HCT116 (cell line): ENCODE results near the gene CMIP. TPM values are rescaled to one million over a fixed set of nuclear protein-coding genes. Genes with fewer than 3 reads are reported as not detected.
A peak's percentile ranks its signal among the peaks of the same experiment; 100 is the strongest.
"Not testable (repeated sequence)": the region's sequence is repeated elsewhere in the genome, so short reads cannot be mapped to it uniquely, and the experiment has no call there.

ENCODE experiments used
- ATAC-seq: fragments of 200-7000 bp; cut with Tn5 transposase; 2 replicates; pipeline ENCODE4 v1.9.1; 2020; ENCODE audit warnings: mild to moderate bottlenecking, moderate library complexity
- BruUV-seq: library from RNA; stranded (reverse); fragments of 400-500 nt; replicated peaks from 2 replicates; lab custom pipeline; 2021; lab: Mats Ljungman, UMichigan
- CTCF ChIA-PET: fragments of 300-600 bp; sonication (Branson Sonifier 250); formaldehyde crosslinking; loops from one replicate; lab custom pipeline; 2021; ENCODE audit warnings: antibody characterized with exemption; lab: Charles Lee
- POLR2A ChIA-PET: fragments of 300-600, 350-600 bp; sonication (Branson Sonifier 250); formaldehyde crosslinking; loops from one replicate; lab custom pipeline; 2021; ENCODE audit warnings: antibody characterized with exemption; lab: Charles Lee
- RAD21 ChIA-PET, 2 experiments: fragments of 300-600 bp; sonication (Branson Sonifier 250); formaldehyde crosslinking; loops; one replicate each; lab custom pipeline; 2023; ENCODE audit warnings: low total read pairs in 2 of 2; ENCODE audit not compliant: uncharacterized antibody in 2 of 2, unreplicated experiment in 2 of 2, low non-redundant PET in 1 of 2; lab: Charles Lee
- DNase-seq: peaks from one replicate; pipeline ENCODE4 v3.0.0-alpha.2; 2010; ENCODE audit warnings: low read depth, low spot score
- H2AFZ ChIP-seq: fragments of 200-600 bp; shearing (Covaris generic), sonication (generic); 2 replicates; pipeline ENCODE4 v1.6.1; 2017; ENCODE audit warnings: low read depth, mixed run types, mixed read lengths, antibody characterized with exemption, low read length; ENCODE audit not compliant: poor library complexity, severe bottlenecking
- H3K27ac ChIP-seq: 2 replicates; pipeline ENCODE4 v1.5.1; 2012; ENCODE audit warnings: low read depth, low read length
- H3K27me3 ChIP-seq: fragments of 200-600 bp; sonication (generic); 2 replicates; pipeline ENCODE4 v1.6.1; 2016; ENCODE audit warnings: mixed run types, low read length, mixed read lengths; ENCODE audit not compliant: insufficient read depth
- H3K36me3 ChIP-seq, 2 experiments: fragments of 200-500 bp in 1 of 2; fragments of 200-600 bp in 1 of 2; sonication (Bioruptor generic) in 1 of 2; sonication (generic) in 1 of 2; 2 replicates each; pipeline versions ENCODE4 v1.5.1 to v1.6.1; 2014 to 2016; ENCODE audit warnings: low read length in 2 of 2, inconsistent platforms in 1 of 2, mixed read lengths in 1 of 2, mixed run types in 1 of 2; ENCODE audit not compliant: insufficient read depth in 2 of 2, control insufficient read depth in 1 of 2
- H3K4me1 ChIP-seq, 2 experiments: fragments of 200-600 bp in 1 of 2; sonication (generic) in 1 of 2; 2 replicates each; pipeline versions ENCODE4 v1.5.1 to v1.6.1; 2012 to 2017; ENCODE audit warnings: low read length in 2 of 2, inconsistent platforms in 1 of 2, mild to moderate bottlenecking in 1 of 2, mixed read lengths in 1 of 2, mixed run types in 1 of 2, moderate library complexity in 1 of 2; ENCODE audit not compliant: insufficient read depth in 2 of 2, control insufficient read depth in 1 of 2
- H3K4me2 ChIP-seq: fragments of 200-600 bp; sonication (generic); 2 replicates; pipeline ENCODE4 v1.6.1; 2017; ENCODE audit warnings: mixed run types, low read length, mixed read lengths
- H3K4me3 ChIP-seq, 2 experiments: fragments of 200-600 bp in 1 of 2; sonication (generic) in 1 of 2; replicated peaks in 1 of 2; 2 replicates each; pipeline ENCODE4 v1.5.1; 2011 to 2016; ENCODE audit warnings: low read length in 2 of 2, control low read depth in 1 of 2, low read depth in 1 of 2, mild to moderate bottlenecking in 1 of 2, mixed read lengths in 1 of 2, mixed run types in 1 of 2
- H3K79me2 ChIP-seq: fragments of 200-600 bp; sonication (generic); 2 replicates; pipeline ENCODE4 v1.6.1; 2017; ENCODE audit warnings: mild to moderate bottlenecking, mixed run types, low read length, moderate library complexity, mixed read lengths; ENCODE audit not compliant: insufficient read depth
- H3K9ac ChIP-seq: fragments of 200-600 bp; sonication (generic); 2 replicates; pipeline ENCODE4 v1.6.1; 2016; ENCODE audit warnings: low read length, mixed read lengths
- H3K9me2 ChIP-seq: fragments of 200-600 bp; sonication (generic), shearing (Covaris generic); 2 replicates; pipeline ENCODE4 v1.6.1; 2017; ENCODE audit warnings: mixed run types, mild to moderate bottlenecking, moderate library complexity; ENCODE audit not compliant: insufficient read depth
- H3K9me3 ChIP-seq, 2 experiments: fragments of 200-500 bp in 1 of 2; fragments of 200-600 bp in 1 of 2; sonication (Bioruptor generic) in 1 of 2; sonication (generic) in 1 of 2; 2 replicates each; pipeline ENCODE4 v1.6.1; 2014 to 2017; ENCODE audit warnings: low read length in 2 of 2, mixed read lengths in 2 of 2, inconsistent platforms in 1 of 2, low read depth in 1 of 2, mild to moderate bottlenecking in 1 of 2, mixed run types in 1 of 2, moderate library complexity in 1 of 2; ENCODE audit not compliant: control insufficient read depth in 1 of 2, insufficient read depth in 1 of 2
- H4K20me1 ChIP-seq: fragments of 200-600 bp; sonication (generic), shearing (Covaris generic); 2 replicates; pipeline ENCODE4 v1.6.1; 2017; ENCODE audit warnings: mixed run types, mild to moderate bottlenecking, moderate library complexity; ENCODE audit not compliant: insufficient read depth
- CTCF ChIP-seq, 3 experiments: fragments of 200-600 bp in 1 of 3; sonication (generic) in 1 of 3; IDR thresholded peaks in 2 of 3; conservative IDR thresholded peaks in 1 of 3; 2 replicates each; pipeline ENCODE4 v1.5.1; 2012 to 2017; ENCODE audit warnings: low read depth in 2 of 3, low read length in 2 of 3, antibody characterized with exemption in 1 of 3, borderline replicate concordance in 1 of 3, control low read depth in 1 of 3, mild to moderate bottlenecking in 1 of 3, mixed read lengths in 1 of 3, mixed run types in 1 of 3, moderate library complexity in 1 of 3; ENCODE audit not compliant: insufficient read depth in 1 of 3
- SP1 ChIP-seq: IDR thresholded peaks from 2 replicates; pipeline ENCODE4 v1.6.1; 2012; ENCODE audit warnings: low read depth
- intact Hi-C: fragments of 100-400 bp; cut with micrococcal nuclease; formaldehyde crosslinking; loops from 2 replicates; pipeline ENCODE4 v1.10.0; 2022
- total RNA-seq: library from RNA; stranded (reverse); gene quantifications from one replicate; pipeline ENCODE4 v1.2.1, GENCODE V29; 2021; ENCODE audit not compliant: unreplicated experiment

The CMIP gene
- total RNA-seq, 1 experiment from 2014 or later, result 64.6 TPM

- H3K9me3 ChIP-seq, result no peaks in the 10 kb centered on the region
- H3K4me3 ChIP-seq, result no peak overlapping the region
- H2AFZ ChIP-seq, result no peak overlapping the region
- H3K36me3 ChIP-seq, result no peaks in the 10 kb centered on the region; a peak in 1 of 4 replicates
- H3K4me1 ChIP-seq, result peaks cover 63 to 83% of the 10 kb centered on the region in 2 experiments
- intact Hi-C loops, result no loop called here
- TF ChIP-seq CTCF (IDR thresholded peaks at IDR 0.05 in 2 of 3, conservative IDR thresholded peaks at IDR 0.05 in 1 of 3; ENCODE audit: borderline replicate concordance in 1 of 3, insufficient read depth in 1 of 3, low read depth in 2 of 3, low read length in 2 of 3) (no peak), SP1 (peak; percentile 42; the same call in 1 of the 2 replicates)
- CTCF ChIA-PET, result interaction anchor here (1.0 kb wide), 1 partner anchor 317 kb away, joined by 3 read pairs; no protein-coding TSS in a partner anchor
- H4K20me1 ChIP-seq, result no peaks in the 10 kb centered on the region; the same call in 1 of the 2 replicates
- no peaks in the 10 kb centered on the region for H3K27me3 ChIP-seq
- TSS peak; percentile 52 for BruUV-seq
- RAD21 ChIA-PET, result no interaction called here
- no peaks in the 10 kb centered on the region for H3K9me2 ChIP-seq
- H3K9ac ChIP-seq, result peak overlapping the region; percentile 62
- POLR2A ChIA-PET, result interaction anchor here (1.0 kb wide), 1 partner anchor 126 kb away, joined by 3 read pairs; no protein-coding TSS in a partner anchor
- peaks cover 94% of the 10 kb centered on the region for H3K79me2 ChIP-seq
- H3K4me2 ChIP-seq, result peak overlapping the region; percentile 20; the same call in 1 of the 2 replicates
- peak; percentile 85 for DNase-seq
- peak; percentile 71 for ATAC-seq
- 0 out of 2 replicates have a peak overlapping the region, but pooled peaks have one; percentile 12 for H3K27ac ChIP-seq
Measured at GRCh38 chr16:81522108-81522701, 77.6 kb downstream of the CMIP start.

- CTCF ChIA-PET, intact Hi-C loops, DNase-seq, H4K20me1 ChIP-seq, RAD21 ChIA-PET, ATAC-seq, H2AFZ ChIP-seq, H3K27me3 ChIP-seq, H3K9me3 ChIP-seq, H3K36me3 ChIP-seq, H3K9me2 ChIP-seq, BruUV-seq: not testable (repeated sequence)
- peak overlapping the region; percentile 55 for H3K27ac ChIP-seq
- POLR2A ChIA-PET, result interaction anchor here (1.5 kb wide), 1 partner anchor 29 kb away, joined by 3 read pairs; no protein-coding TSS in a partner anchor
- peak overlapping the region in 1 of 2 experiments; percentile 25; a peak in 1 of 4 replicates for H3K4me3 ChIP-seq
- H3K79me2 ChIP-seq, result peaks cover 94% of the 10 kb centered on the region
- H3K4me1 ChIP-seq, result peaks cover 63 to 83% of the 10 kb centered on the region in 2 experiments
- peak overlapping the region; percentile 69 for H3K4me2 ChIP-seq
- peak overlapping the region; percentile 62 for H3K9ac ChIP-seq
Measured at GRCh38 chr16:81522851-81523250, 78.2 kb downstream of the CMIP start.
